Stimulated activated naive CD8-positive, alpha-beta T cell treated with anti-CD3 and anti-CD28 coated beads, Interleukin-15, amount 100 ng/mL, for 72 hours (primary cell): Measurements from ENCODE around the gene ADAMTS15.
A peak's percentile ranks its signal among the peaks of the same experiment; 100 is the strongest.

Source experiments
- ATAC-seq: fragments of 150-1000 bp; cut with Tn5 transposase; 2 replicates; pipeline ENCODE4 v1.10.0; 2021; ENCODE audit warnings: mild to moderate bottlenecking, moderate library complexity
- DNase-seq, 2 donors: peaks; one replicate each; pipeline ENCODE4 v3.0.0; 2021 to 2022
- H3K27ac Mint-ChIP-seq, 2 donors: one replicate each; pipeline ENCODE4 v1.8.0; 2022; ENCODE audit warnings: mild to moderate bottlenecking in 2 of 2, mixed read lengths in 2 of 2, moderate library complexity in 2 of 2
- H3K27me3 Mint-ChIP-seq: one replicate; pipeline ENCODE4 v1.8.0; 2022; ENCODE audit warnings: mixed read lengths
- H3K4me1 Mint-ChIP-seq: one replicate; pipeline ENCODE4 v1.8.0; 2022; ENCODE audit warnings: mild to moderate bottlenecking, mixed read lengths
- H3K4me3 Mint-ChIP-seq, 2 donors: one replicate each; pipeline ENCODE4 v1.8.0; 2022; ENCODE audit warnings: mild to moderate bottlenecking in 2 of 2, mixed read lengths in 2 of 2, moderate library complexity in 1 of 2
- H3K9me3 Mint-ChIP-seq, 2 donors: one replicate each; pipeline ENCODE4 v1.8.0; 2022; ENCODE audit warnings: mixed read lengths in 2 of 2

The ADAMTS15 gene

GRCh38 chr11:130439160-130439519 is 9.3 kb upstream of the ADAMTS15 start:
- Mint-ChIP-seq H3K27me3 (peaks cover 16% of the 10 kb centered on the region), H3K4me3 (peak overlapping the region; percentile 2 to 43), H3K27ac (peak overlapping the region; percentile 72 to 89), H3K9me3 (no peaks in the 10 kb centered on the region), H3K4me1 (peaks cover 29% of the 10 kb centered on the region)
- DNase-seq = peak in 1 of 2 donors; percentile 49
- peak; percentile 67 for ATAC-seq

DNA sequence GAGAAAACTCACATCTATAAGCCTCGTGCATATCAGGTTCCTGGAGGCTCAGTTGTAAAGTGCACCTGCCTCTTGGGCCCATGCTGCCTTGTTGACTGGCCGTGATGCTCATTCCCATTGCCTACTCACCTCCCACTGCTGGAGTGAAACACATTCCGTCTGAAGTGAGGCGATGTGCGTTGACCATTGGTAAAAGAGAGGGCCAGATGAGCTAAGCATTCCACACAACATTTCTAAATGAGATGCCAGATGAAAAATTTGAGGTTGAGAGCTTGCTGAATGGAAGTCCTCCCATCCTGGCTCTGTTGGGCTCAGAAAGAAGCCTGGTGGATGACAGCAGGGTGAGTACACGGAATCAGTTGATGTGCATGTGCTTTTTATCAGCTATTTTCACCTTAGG is 8.6 kb upstream of the ADAMTS15 start:
- H3K9me3 Mint-ChIP-seq = no peaks in the 10 kb centered on the region
- H3K27ac Mint-ChIP-seq = no peak overlapping the region
- peaks cover 29% of the 10 kb centered on the region for H3K4me1 Mint-ChIP-seq
- peaks cover 16% of the 10 kb centered on the region for H3K27me3 Mint-ChIP-seq
- H3K4me3 Mint-ChIP-seq = no peak overlapping the region
- no peak for ATAC-seq
- no peak for DNase-seq

DNA sequence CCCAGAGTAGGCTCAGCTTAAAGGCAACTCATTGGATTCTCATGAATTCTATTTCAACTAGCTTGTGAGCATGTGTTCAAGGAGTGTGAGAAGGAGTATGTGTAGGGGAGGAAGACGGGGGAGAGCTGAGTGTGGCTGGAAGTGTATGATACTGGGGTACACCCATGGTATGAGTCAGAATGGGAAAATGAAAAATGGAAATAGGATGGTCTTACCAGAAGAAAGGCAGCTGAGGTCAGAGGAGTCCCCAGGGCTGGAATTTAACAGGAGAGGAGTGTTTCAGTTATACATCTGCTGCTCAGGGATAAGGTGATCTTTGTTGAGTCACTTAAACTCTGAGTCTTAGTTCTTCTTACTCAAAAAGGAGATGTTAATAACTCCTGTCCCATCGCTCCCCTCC is 6.7 kb upstream of the ADAMTS15 start:
- DNase-seq (no peak), ATAC-seq (no peak)
- Mint-ChIP-seq H3K4me3 (no peak overlapping the region), H3K4me1 (peaks cover 29% of the 10 kb centered on the region), H3K27me3 (peaks cover 22% of the 10 kb centered on the region), H3K27ac (no peak overlapping the region), H3K9me3 (no peaks in the 10 kb centered on the region)

GRCh38 chr11:130442737-130443136 is 5.7 kb upstream of the ADAMTS15 start:
- Mint-ChIP-seq H3K4me3 (no peak overlapping the region), H3K27me3 (peaks cover 27% of the 10 kb centered on the region), H3K4me1 (peaks cover 28% of the 10 kb centered on the region), H3K9me3 (no peaks in the 10 kb centered on the region), H3K27ac (no peak overlapping the region)
- DNase-seq (no peak), ATAC-seq (no peak)

GRCh38 chr11:130445788-130446187 is 2.7 kb upstream of the ADAMTS15 start:
- H3K4me1 Mint-ChIP-seq = peaks cover 23% of the 10 kb centered on the region
- H3K27me3 Mint-ChIP-seq = peaks cover 46% of the 10 kb centered on the region
- DNase-seq (no peak), ATAC-seq (no peak)
- no peaks in the 10 kb centered on the region for H3K9me3 Mint-ChIP-seq
- H3K4me3 Mint-ChIP-seq = no peak overlapping the region
- H3K27ac Mint-ChIP-seq = no peak overlapping the region

GRCh38 chr11:130448039-130448415 is 418 bp upstream of the ADAMTS15 start:
- Mint-ChIP-seq H3K9me3 (no peaks in the 10 kb centered on the region), H3K27ac (no peak overlapping the region), H3K4me1 (peaks cover 19% of the 10 kb centered on the region), H3K4me3 (peak overlapping the region; percentile 66 to 77), H3K27me3 (peaks cover 59% of the 10 kb centered on the region)
- ATAC-seq = no peak
- no peak for DNase-seq

DNA sequence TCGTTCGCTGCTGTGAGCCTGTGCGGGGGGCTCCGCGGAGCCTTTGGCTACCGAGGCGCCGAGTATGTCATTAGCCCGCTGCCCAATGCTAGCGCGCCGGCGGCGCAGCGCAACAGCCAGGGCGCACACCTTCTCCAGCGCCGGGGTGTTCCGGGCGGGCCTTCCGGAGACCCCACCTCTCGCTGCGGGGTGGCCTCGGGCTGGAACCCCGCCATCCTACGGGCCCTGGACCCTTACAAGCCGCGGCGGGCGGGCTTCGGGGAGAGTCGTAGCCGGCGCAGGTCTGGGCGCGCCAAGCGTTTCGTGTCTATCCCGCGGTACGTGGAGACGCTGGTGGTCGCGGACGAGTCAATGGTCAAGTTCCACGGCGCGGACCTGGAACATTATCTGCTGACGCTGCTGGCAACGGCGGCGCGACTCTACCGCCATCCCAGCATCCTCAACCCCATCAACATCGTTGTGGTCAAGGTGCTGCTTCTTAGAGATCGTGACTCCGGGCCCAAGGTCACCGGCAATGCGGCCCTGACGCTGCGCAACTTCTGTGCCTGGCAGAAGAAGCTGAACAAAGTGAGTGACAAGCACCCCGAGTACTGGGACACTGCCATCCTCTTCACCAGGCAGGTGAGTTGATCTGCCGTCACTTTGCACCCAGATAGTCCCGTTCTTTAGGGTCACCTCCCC is 1.0 kb downstream of the ADAMTS15 start:
- no peak for DNase-seq

GRCh38 chr11:130449996-130450769 is 1.7 kb downstream of the ADAMTS15 start:
- peak overlapping the region in 1 of 2 donors; percentile 62 for H3K4me3 Mint-ChIP-seq
- peaks cover 19% of the 10 kb centered on the region for H3K4me1 Mint-ChIP-seq
- no peak overlapping the region for H3K27ac Mint-ChIP-seq
- H3K27me3 Mint-ChIP-seq = peaks cover 72% of the 10 kb centered on the region
- H3K9me3 Mint-ChIP-seq = no peaks in the 10 kb centered on the region
- ATAC-seq (no peak), DNase-seq (no peak)

More for the DNA sequence above, 1.0 kb downstream of the ADAMTS15 start:
- ATAC-seq = no peak
- no peaks in the 10 kb centered on the region for H3K9me3 Mint-ChIP-seq
- peak overlapping the region; percentile 47 to 71 for H3K4me3 Mint-ChIP-seq
- peaks cover 19% of the 10 kb centered on the region for H3K4me1 Mint-ChIP-seq
- peaks cover 66% of the 10 kb centered on the region for H3K27me3 Mint-ChIP-seq
- no peak overlapping the region for H3K27ac Mint-ChIP-seq

GRCh38 chr11:130451231-130452019 is 3.0 kb downstream of the ADAMTS15 start:
- Mint-ChIP-seq H3K27me3 (peaks cover 74% of the 10 kb centered on the region), H3K27ac (no peak overlapping the region), H3K4me3 (no peak overlapping the region), H3K4me1 (peaks cover 19% of the 10 kb centered on the region), H3K9me3 (no peaks in the 10 kb centered on the region)
- ATAC-seq (no peak), DNase-seq (no peak)

- Mint-ChIP-seq H3K27me3 (peaks cover 66% of the 10 kb centered on the region), H3K4me1 (peaks cover 19% of the 10 kb centered on the region), H3K27ac (no peak overlapping the region), H3K4me3 (no peak overlapping the region), H3K9me3 (no peaks in the 10 kb centered on the region)
- DNase-seq (no peak), ATAC-seq (no peak)
Measured at GRCh38 chr11:130452176-130452575, 3.7 kb downstream of the ADAMTS15 start.

GRCh38 chr11:130452940-130453339 is 4.5 kb downstream of the ADAMTS15 start:
- DNase-seq (no peak), ATAC-seq (no peak)
- Mint-ChIP-seq H3K4me3 (no peak overlapping the region), H3K27ac (no peak overlapping the region), H3K4me1 (peaks cover 18% of the 10 kb centered on the region), H3K27me3 (peaks cover 60% of the 10 kb centered on the region), H3K9me3 (no peaks in the 10 kb centered on the region)

DNA sequence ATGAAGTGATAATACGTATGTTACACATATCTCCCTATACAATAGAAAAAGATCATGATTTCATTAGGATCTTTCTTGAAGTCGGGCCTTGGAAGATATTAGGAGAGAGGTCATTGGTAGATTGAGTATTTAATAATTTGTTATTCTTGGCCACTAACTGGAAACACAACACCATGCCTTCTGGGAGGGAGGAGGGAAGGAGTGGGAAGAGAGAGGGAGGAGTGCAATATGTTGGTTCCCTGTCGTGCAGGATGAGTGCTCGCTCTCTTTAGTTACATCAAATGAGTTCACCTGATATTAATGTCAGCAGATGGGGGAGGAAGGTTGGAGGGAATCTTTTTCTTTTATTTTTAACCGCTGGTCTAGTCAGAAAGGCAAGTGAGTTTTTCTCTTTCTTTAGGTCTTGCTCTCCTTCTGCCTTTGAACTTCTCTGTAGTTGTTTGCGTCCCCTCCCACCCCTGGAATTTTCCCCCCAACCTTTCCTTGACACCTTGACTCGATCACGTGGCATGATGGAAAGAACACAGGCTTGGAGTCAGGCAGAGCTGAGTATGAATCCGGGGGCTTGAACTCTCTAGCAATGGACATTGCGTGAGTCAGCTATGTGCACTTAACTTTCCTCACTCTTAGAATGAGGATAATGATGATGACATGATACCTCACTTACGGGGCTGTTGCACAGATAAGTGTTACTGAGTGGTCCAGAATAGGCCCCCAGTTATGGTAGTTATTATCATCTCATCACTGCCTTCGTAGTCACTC is 6.2 kb downstream of the ADAMTS15 start:
- peaks cover 5% of the 10 kb centered on the region for H3K4me1 Mint-ChIP-seq
- DNase-seq = no peak
- H3K27me3 Mint-ChIP-seq = peaks cover 43% of the 10 kb centered on the region

DNA sequence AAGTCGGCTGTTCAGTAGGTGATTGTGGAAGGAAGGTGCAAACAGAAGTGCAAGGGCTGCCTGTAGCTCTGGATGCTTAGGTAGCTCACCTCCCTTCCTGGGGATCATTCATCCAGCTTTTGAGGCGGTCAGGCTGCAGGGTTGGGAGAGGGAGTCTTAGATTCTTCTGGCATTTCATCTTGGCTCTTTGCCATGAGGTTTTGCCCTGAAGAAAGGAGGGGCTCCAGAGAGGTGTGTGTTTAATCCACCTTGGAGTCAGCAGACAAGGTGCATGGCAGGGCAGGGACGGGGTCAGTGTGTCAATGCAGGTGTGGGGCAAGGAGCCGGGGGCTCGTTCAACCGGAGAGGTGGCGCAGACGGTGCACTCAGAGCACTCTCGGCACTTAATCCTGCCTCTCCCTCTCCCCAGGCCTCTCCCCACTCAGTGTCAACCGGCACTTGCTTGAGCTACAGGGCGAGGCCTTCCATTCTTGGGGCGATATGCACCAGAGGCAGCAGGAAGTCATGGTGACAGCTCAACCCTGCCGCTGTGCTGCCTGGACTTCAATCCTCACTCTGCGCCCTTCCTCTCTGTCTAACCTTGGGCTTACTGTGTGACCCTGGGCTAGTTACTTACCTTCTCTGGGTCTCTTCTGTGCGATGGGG is 7.2 kb downstream of the ADAMTS15 start:
- no peaks in the 10 kb centered on the region for H3K9me3 Mint-ChIP-seq
- H3K27ac Mint-ChIP-seq = no peak overlapping the region
- peaks cover 33% of the 10 kb centered on the region for H3K27me3 Mint-ChIP-seq
- no peak overlapping the region for H3K4me3 Mint-ChIP-seq
- ATAC-seq = no peak
- no peaks in the 10 kb centered on the region for H3K4me1 Mint-ChIP-seq
- DNase-seq = no peak

More for the DNA sequence above, 6.2 kb downstream of the ADAMTS15 start:
- H3K27ac Mint-ChIP-seq = no peak overlapping the region
- H3K4me3 Mint-ChIP-seq = no peak overlapping the region
- no peaks in the 10 kb centered on the region for H3K9me3 Mint-ChIP-seq
- ATAC-seq = no peak

DNA sequence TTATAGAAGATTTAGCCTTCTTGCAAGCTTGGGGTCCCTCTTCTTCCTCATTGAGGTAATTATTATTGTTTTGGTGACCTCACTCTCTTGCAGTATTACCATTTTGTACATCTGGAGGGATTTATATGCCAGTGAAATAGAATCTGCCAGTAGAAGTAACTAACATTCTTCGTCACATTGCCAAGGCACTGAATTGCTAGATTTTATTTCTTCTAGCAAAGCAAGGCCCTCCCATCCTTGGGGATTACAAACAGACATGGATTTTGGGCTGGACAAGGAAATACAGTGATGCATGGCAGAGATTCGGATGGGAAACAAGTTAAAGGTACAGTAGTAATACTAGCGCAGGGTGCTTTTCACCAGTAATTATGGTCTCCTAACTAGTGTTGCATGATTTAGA is 7.8 kb downstream of the ADAMTS15 start:
- Mint-ChIP-seq H3K27ac (no peak overlapping the region), H3K4me3 (no peak overlapping the region), H3K4me1 (no peaks in the 10 kb centered on the region), H3K27me3 (peaks cover 27% of the 10 kb centered on the region), H3K9me3 (no peaks in the 10 kb centered on the region)
- ATAC-seq = no peak
- DNase-seq = no peak
